DND-41 (cell line): ENCODE data around the gene STX3.
"Not testable (repeated sequence)": the region's sequence is repeated elsewhere in the genome, so short reads cannot be mapped to it uniquely, and the experiment has no call there.

ENCODE experiments used
- CTCF ChIP-seq: IDR thresholded peaks from 2 replicates; pipeline ENCODE4 v1.5.1; 2012; ENCODE audit warnings: borderline replicate concordance, low read length, moderate library complexity, mild to moderate bottlenecking; ENCODE audit not compliant: poor library complexity, severe bottlenecking; ENCODE audit errors: extremely low read depth
- EZH2 ChIP-seq: IDR thresholded peaks from 3 replicates; pipeline ENCODE4 v1.6.1; 2012; ENCODE audit warnings: borderline replicate concordance, low read depth, mild to moderate bottlenecking, moderate library complexity, low read length, inconsistent platforms; ENCODE audit not compliant: severe bottlenecking

GRCh38 chr11:59816434-59816833 is 61.3 kb downstream of the STX3 start:
- not testable (repeated sequence) for TF ChIP-seq CTCF, EZH2
